Caco-2 (cell line): Measurements from ENCODE around the gene TDRD12. TPM values are rescaled to one million over a fixed set of nuclear protein-coding genes. Genes with fewer than 3 reads are reported as not detected.

Experiments
- BruUV-seq: library from RNA; stranded (reverse); fragments of 400-500 nt; replicated peaks from 2 replicates; lab custom pipeline; 2021; lab: Mats Ljungman, UMichigan
- CTCF ChIA-PET: fragments of 300-600 bp; sonication (Branson Sonifier 250); formaldehyde crosslinking; loops from one replicate; lab custom pipeline; 2022; ENCODE audit warnings: antibody characterized with exemption; lab: Charles Lee
- POLR2A ChIA-PET: fragments of 300-600 bp; sonication (Branson Sonifier 250); formaldehyde crosslinking; loops from one replicate; lab custom pipeline; 2022; ENCODE audit warnings: antibody characterized with exemption; lab: Charles Lee
- DNase-seq, 2 experiments: peaks; one replicate each; pipeline versions ENCODE4 v3.0.0 to v3.0.0-alpha.2; 2020 to 2022
- H3K27me3 ChIP-seq: replicated peaks from 2 replicates; pipeline ENCODE4 v1.6.0; 2011; ENCODE audit warnings: low read length; ENCODE audit not compliant: control insufficient read depth, insufficient read depth
- H3K36me3 ChIP-seq: 2 replicates; pipeline ENCODE4 v1.5.1; 2011; ENCODE audit warnings: low read length; ENCODE audit not compliant: control insufficient read depth, insufficient read depth
- H3K4me1 ChIP-seq: fragments of 250-450 bp; sonication (Bioruptor Pico); 2 replicates; pipeline ENCODE4 v1.5.1; 2020; ENCODE audit warnings: mild to moderate bottlenecking
- H3K4me3 ChIP-seq: 2 replicates; pipeline ENCODE4 v1.5.1; 2011; ENCODE audit warnings: low read depth, mild to moderate bottlenecking, control low read depth, low read length
- H3K9me3 ChIP-seq: fragments of 250-450 bp; sonication (Bioruptor Pico); 2 replicates; pipeline ENCODE4 v1.5.1; 2020; ENCODE audit warnings: mild to moderate bottlenecking, moderate library complexity
- H3K27ac Mint-ChIP-seq: one replicate; pipeline ENCODE4 v1.8.0; 2022; ENCODE audit warnings: mixed read lengths; ENCODE audit not compliant: unreplicated experiment
- H3K27me3 Mint-ChIP-seq: one replicate; pipeline ENCODE4 v1.8.0; 2022; ENCODE audit warnings: mixed read lengths; ENCODE audit not compliant: insufficient read depth, unreplicated experiment
- H3K36me3 Mint-ChIP-seq: one replicate; pipeline ENCODE4 v1.8.0; 2022; ENCODE audit warnings: mild to moderate bottlenecking, mixed read lengths; ENCODE audit not compliant: insufficient read depth, unreplicated experiment
- H3K4me1 Mint-ChIP-seq: one replicate; pipeline ENCODE4 v1.8.0; 2022; ENCODE audit warnings: low read depth, mixed read lengths; ENCODE audit not compliant: unreplicated experiment
- H3K4me3 Mint-ChIP-seq: one replicate; pipeline ENCODE4 v1.8.0; 2022; ENCODE audit warnings: mild to moderate bottlenecking, moderate library complexity, mixed read lengths; ENCODE audit not compliant: unreplicated experiment
- H3K9me3 Mint-ChIP-seq: one replicate; pipeline ENCODE4 v1.8.0; 2022; ENCODE audit warnings: mixed read lengths; ENCODE audit not compliant: unreplicated experiment
- intact Hi-C: fragments of 100-400 bp; cut with micrococcal nuclease; formaldehyde crosslinking; loops from one replicate; pipeline ENCODE4 v1.10.0; 2022; ENCODE audit not compliant: unreplicated experiment
- total RNA-seq: library from RNA; stranded (reverse); gene quantifications from 2 replicates; pipeline ENCODE4 v1.2.3, GENCODE V29; 2022
- TF ChIP-seq, protein P1 (sequence below), 2 experiments: fragments of 200-600 bp in 1 of 2; IDR thresholded peaks; 1 replicate in 1 of 2; 2 replicates in 1 of 2; pipeline versions ENCODE4 v1.5.1 to v1.8.0; 2011 to 2022; ENCODE audit warnings: antibody characterized with exemption in 1 of 2, control low read depth in 1 of 2, inconsistent platforms in 1 of 2, low read depth in 1 of 2, low read length in 1 of 2, mild to moderate bottlenecking in 1 of 2, moderate library complexity in 1 of 2; ENCODE audit not compliant: insufficient read depth in 1 of 2, severe bottlenecking in 1 of 2, unreplicated experiment in 1 of 2

The TDRD12 gene
- total RNA-seq, 1 experiment from 2014 or later: 0.11 TPM

DNA sequence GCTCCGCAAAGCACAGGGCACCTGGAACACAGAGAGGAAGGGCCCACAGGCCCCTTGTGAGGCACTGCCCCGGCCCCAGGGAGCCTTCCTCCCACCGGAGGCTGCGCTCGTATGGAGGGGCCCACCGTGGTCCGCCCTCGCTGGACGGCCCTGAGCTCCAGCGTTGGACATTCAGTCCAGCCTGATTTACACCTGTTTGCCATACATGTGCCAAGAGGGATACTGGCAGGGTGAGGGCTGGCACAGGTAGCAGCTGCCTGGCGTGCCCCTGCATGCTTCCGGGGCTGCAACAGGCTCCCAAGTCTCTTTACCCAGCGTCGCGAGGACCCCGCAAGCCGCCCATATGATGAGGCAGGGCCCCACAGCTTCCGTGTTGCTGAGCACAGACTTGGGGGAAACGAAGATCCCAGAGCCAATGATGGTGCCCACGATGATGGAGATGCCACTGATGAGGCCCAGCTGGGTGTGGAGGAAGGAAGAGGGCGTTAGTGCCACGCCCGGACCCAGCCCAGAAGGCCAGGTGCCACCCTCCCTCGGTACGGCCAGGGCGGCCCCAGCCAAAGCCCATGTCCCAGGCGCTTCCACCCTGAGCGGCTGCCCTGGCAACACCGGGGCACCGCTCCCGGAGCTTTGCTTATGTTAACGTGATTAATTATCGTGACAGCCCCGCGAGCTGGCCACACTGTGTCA is 144.9 kb downstream of the TDRD12 start:
- Mint-ChIP-seq H3K4me1 (peaks cover 3% of the 10 kb centered on the region), H3K36me3 (no peaks in the 10 kb centered on the region), H3K27ac (no peak overlapping the region), H3K4me3 (no peak overlapping the region), H3K27me3 (no peaks in the 10 kb centered on the region), H3K9me3 (no peaks in the 10 kb centered on the region)
- Histone ChIP-seq H3K36me3 (no peaks in the 10 kb centered on the region), H3K4me1 (peaks cover 3% of the 10 kb centered on the region), H3K27me3 (no peaks in the 10 kb centered on the region), H3K4me3 (no peak overlapping the region), H3K9me3 (no peaks in the 10 kb centered on the region)
- ChIA-PET CTCF (no interaction called here), POLR2A (no interaction called here)
- TF ChIP-seq, protein P1, sequence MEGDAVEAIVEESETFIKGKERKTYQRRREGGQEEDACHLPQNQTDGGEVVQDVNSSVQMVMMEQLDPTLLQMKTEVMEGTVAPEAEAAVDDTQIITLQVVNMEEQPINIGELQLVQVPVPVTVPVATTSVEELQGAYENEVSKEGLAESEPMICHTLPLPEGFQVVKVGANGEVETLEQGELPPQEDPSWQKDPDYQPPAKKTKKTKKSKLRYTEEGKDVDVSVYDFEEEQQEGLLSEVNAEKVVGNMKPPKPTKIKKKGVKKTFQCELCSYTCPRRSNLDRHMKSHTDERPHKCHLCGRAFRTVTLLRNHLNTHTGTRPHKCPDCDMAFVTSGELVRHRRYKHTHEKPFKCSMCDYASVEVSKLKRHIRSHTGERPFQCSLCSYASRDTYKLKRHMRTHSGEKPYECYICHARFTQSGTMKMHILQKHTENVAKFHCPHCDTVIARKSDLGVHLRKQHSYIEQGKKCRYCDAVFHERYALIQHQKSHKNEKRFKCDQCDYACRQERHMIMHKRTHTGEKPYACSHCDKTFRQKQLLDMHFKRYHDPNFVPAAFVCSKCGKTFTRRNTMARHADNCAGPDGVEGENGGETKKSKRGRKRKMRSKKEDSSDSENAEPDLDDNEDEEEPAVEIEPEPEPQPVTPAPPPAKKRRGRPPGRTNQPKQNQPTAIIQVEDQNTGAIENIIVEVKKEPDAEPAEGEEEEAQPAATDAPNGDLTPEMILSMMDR (IDR thresholded peaks at IDR 0.05; ENCODE audit: insufficient read depth in 1 of 2, low read depth in 1 of 2, low read length in 1 of 2, severe bottlenecking in 1 of 2, unreplicated experiment in 1 of 2): no peak
- intact Hi-C loops: no loop called here
- DNase-seq: no peak
- no TSS peak for BruUV-seq

DNA sequence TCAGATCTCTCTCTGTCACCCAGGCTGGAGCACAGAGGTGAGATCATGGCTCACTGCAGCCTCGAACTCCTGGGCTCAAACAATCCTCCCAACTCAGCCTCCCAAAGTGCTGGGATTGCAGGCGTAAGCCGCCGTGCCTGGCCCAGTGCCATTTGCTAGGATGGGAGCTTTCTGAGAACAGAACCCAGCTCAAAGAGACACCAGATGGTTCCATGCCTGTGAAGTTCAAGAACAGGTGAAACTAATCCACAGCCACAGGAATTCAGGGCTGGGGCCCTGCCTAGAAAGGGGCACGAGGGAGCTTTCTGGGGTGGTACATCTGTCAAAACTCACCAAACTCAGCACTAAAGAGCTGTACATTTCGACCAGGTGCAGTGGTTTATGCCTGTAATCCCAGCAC is 145.8 kb downstream of the TDRD12 start:
- Mint-ChIP-seq H3K4me1 (peaks cover 11% of the 10 kb centered on the region), H3K9me3 (no peaks in the 10 kb centered on the region), H3K36me3 (no peaks in the 10 kb centered on the region), H3K4me3 (no peak overlapping the region), H3K27me3 (no peaks in the 10 kb centered on the region), H3K27ac (no peak overlapping the region)
- no TSS peak for BruUV-seq
- H3K27me3 ChIP-seq: no peaks in the 10 kb centered on the region
- H3K36me3 ChIP-seq: no peaks in the 10 kb centered on the region
- ChIA-PET POLR2A (no interaction called here), CTCF (no interaction called here)
- no peak for DNase-seq
- H3K4me1 ChIP-seq: peaks cover 12% of the 10 kb centered on the region
- TF ChIP-seq, protein P1 (IDR thresholded peaks at IDR 0.05; ENCODE audit: insufficient read depth in 1 of 2, low read depth in 1 of 2, low read length in 1 of 2, severe bottlenecking in 1 of 2, unreplicated experiment in 1 of 2): no peak
- H3K9me3 ChIP-seq: no peaks in the 10 kb centered on the region
- intact Hi-C loops: no loop called here
- no peak overlapping the region for H3K4me3 ChIP-seq

DNA sequence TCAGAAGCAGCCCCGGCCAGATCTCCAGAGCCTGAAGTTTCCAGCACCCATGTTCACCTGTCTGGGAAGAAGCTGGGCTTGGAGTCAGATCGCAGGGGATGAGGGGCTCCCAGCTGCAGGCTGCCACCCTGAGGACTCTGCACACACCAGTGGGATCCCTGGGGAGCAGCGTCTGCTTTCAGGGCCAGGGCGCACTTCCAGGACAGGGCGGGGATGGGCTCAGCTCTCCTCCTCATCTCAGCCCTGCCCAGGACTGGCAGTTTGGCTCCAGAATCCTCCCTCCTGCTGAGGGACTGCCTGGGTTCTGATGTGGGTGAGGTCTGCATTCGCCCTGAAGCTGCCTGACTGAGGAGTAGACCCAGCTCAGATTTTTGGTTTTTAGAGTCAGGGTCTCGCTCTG is 146.5 kb downstream of the TDRD12 start:
- DNase-seq: no peak
- BruUV-seq: no TSS peak
- H3K4me1 Mint-ChIP-seq: peaks cover 11% of the 10 kb centered on the region
- ChIA-PET CTCF (no interaction called here), POLR2A (no interaction called here)
- H3K27me3 Mint-ChIP-seq: no peaks in the 10 kb centered on the region
- H3K4me3 Mint-ChIP-seq: no peak overlapping the region
- Histone ChIP-seq H3K4me1 (peaks cover 19% of the 10 kb centered on the region), H3K9me3 (no peaks in the 10 kb centered on the region), H3K4me3 (no peak overlapping the region), H3K27me3 (no peaks in the 10 kb centered on the region), H3K36me3 (no peaks in the 10 kb centered on the region)
- no peak overlapping the region for H3K27ac Mint-ChIP-seq
- H3K36me3 Mint-ChIP-seq: no peaks in the 10 kb centered on the region
- intact Hi-C loops: no loop called here
- TF ChIP-seq, protein P1 (IDR thresholded peaks at IDR 0.05; ENCODE audit: insufficient read depth in 1 of 2, low read depth in 1 of 2, low read length in 1 of 2, severe bottlenecking in 1 of 2, unreplicated experiment in 1 of 2): no peak
- H3K9me3 Mint-ChIP-seq: no peaks in the 10 kb centered on the region
